CD4-positive, alpha-beta memory T cell (primary cell): ENCODE data around the gene SOHLH1. TPM values are rescaled to one million over a fixed set of nuclear protein-coding genes. Genes with fewer than 3 reads are reported as not detected.

Source experiments
- CTCF ChIA-PET: fragments of 350-600 bp; sonication (Branson Sonifier 250); formaldehyde crosslinking; loops from one replicate; lab custom pipeline; 2021; ENCODE audit warnings: inconsistent platforms; ENCODE audit not compliant: partially characterized antibody; lab: Charles Lee
- POLR2A ChIA-PET: fragments of 350-600 bp; sonication (Branson Sonifier 250); formaldehyde crosslinking; loops from one replicate; lab custom pipeline; 2021; ENCODE audit not compliant: partially characterized antibody; lab: Charles Lee
- DNase-seq, 5 donors: peaks; one replicate each; pipeline versions ENCODE4 v3.0.0 to v3.0.0-alpha.2; 2020 to 2022; ENCODE audit warnings: mixed read lengths in 1 of 5
- H3K27ac ChIP-seq: one replicate; pipeline ENCODE4 v1.7.0; 2013; ENCODE audit warnings: low read depth, low read length
- H3K27me3 ChIP-seq: 2 replicates; pipeline ENCODE4 v1.7.0; 2013; ENCODE audit warnings: mild to moderate bottlenecking, low read length, moderate library complexity; ENCODE audit not compliant: insufficient read depth
- H3K36me3 ChIP-seq: 2 replicates; pipeline ENCODE4 v1.7.0; 2013; ENCODE audit warnings: mild to moderate bottlenecking, low read length, moderate library complexity; ENCODE audit not compliant: insufficient read depth
- H3K4me1 ChIP-seq: 2 replicates; pipeline ENCODE4 v1.7.0; 2013; ENCODE audit warnings: mild to moderate bottlenecking, low read length, moderate library complexity; ENCODE audit not compliant: insufficient read depth
- H3K4me3 ChIP-seq, 2 donors: one replicate each; pipeline ENCODE4 v1.7.0; 2013; ENCODE audit warnings: low read length in 2 of 2, mild to moderate bottlenecking in 1 of 2
- H3K9me3 ChIP-seq, 2 donors: one replicate each; pipeline ENCODE4 v1.7.0; 2013; ENCODE audit warnings: low read length in 2 of 2, control low read depth in 1 of 2; ENCODE audit not compliant: control insufficient read depth in 1 of 2
- H3K27ac Mint-ChIP-seq, 7 donors: one replicate each; pipeline ENCODE4 v1.8.0; 2020 to 2021; ENCODE audit warnings: mixed read lengths in 7 of 7, mild to moderate bottlenecking in 6 of 7, inconsistent platforms in 3 of 7, moderate library complexity in 3 of 7
- H3K27me3 Mint-ChIP-seq, 2 donors: one replicate each; pipeline ENCODE4 v1.8.0; 2020 to 2021; ENCODE audit warnings: mixed read lengths in 2 of 2
- H3K36me3 Mint-ChIP-seq, 2 donors: one replicate each; pipeline ENCODE4 v1.8.0; 2020 to 2021; ENCODE audit warnings: mixed read lengths in 2 of 2, inconsistent platforms in 1 of 2, mild to moderate bottlenecking in 1 of 2
- H3K4me1 Mint-ChIP-seq, 4 donors: one replicate each; pipeline ENCODE4 v1.8.0; 2020 to 2021; ENCODE audit warnings: mixed read lengths in 4 of 4, mild to moderate bottlenecking in 1 of 4
- H3K4me3 Mint-ChIP-seq, 8 donors: one replicate each; pipeline ENCODE4 v1.8.0; 2020 to 2021; ENCODE audit warnings: mixed read lengths in 8 of 8, mild to moderate bottlenecking in 7 of 8, moderate library complexity in 6 of 8, inconsistent platforms in 3 of 8
- H3K9me3 Mint-ChIP-seq, 8 donors: one replicate each; pipeline ENCODE4 v1.8.0; 2020 to 2021; ENCODE audit warnings: mixed read lengths in 8 of 8, mild to moderate bottlenecking in 5 of 8, inconsistent platforms in 3 of 8, moderate library complexity in 1 of 8
- intact Hi-C: fragments of 100-400 bp; cut with micrococcal nuclease; formaldehyde crosslinking; loops from one replicate; pipeline ENCODE4 v1.15.1; 2023
- polyA plus RNA-seq, 2 donors: library from polyadenylated mRNA; unstranded; fragments of 300-500 nt; fragmentation: Illumina TruSeq; gene quantifications; one replicate each; pipeline ENCODE4 v1.2.3, GENCODE V29; 2021
- total RNA-seq, 2 experiments: library from RNA; stranded (reverse); gene quantifications; one replicate each; pipeline ENCODE4 v1.2.3, GENCODE V29; 2021

The SOHLH1 gene
- total and polyA plus RNA-seq, 4 experiments from 2014 or later = not detected

DNA sequence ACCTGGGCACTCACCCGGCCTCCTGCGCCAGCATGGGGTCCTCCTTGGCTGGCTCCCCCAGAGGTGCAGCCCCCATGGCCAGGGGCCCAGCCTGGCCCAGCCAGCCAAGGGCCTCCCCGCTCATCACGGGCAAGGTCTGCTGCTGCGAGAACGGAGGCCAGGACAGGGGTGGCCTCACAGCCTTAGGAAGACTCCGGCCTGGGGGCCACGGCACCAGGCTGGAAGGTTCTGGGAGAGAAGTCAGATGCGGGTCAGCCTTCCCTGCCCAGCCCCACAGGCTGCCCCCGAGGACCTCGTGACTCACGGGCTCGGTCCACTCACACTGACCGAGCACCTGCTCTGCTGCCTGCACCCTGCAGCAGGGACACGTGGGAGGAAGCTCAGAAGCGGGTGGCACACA, 4.2 kb downstream of the SOHLH1 start:
- H3K27me3 Mint-ChIP-seq = peaks cover 2 to 3% of the 10 kb centered on the region in 2 donors
- H3K27me3 ChIP-seq = no peaks in the 10 kb centered on the region
- no peaks in the 10 kb centered on the region for H3K36me3 Mint-ChIP-seq
- no peaks in the 10 kb centered on the region for H3K4me1 Mint-ChIP-seq
- H3K9me3 ChIP-seq = no peaks in the 10 kb centered on the region
- no peak overlapping the region for H3K27ac ChIP-seq
- H3K36me3 ChIP-seq = no peaks in the 10 kb centered on the region
- ChIA-PET POLR2A (no interaction called here), CTCF (no interaction called here)
- H3K9me3 Mint-ChIP-seq = peaks cover 0 to under 1% (median 0%) of the 10 kb centered on the region in 8 donors
- no peak overlapping the region for H3K4me3 ChIP-seq
- H3K4me1 ChIP-seq = no peaks in the 10 kb centered on the region
- DNase-seq = peak in 1 of 5 donors; percentile 12
- no peak overlapping the region for H3K4me3 Mint-ChIP-seq
- H3K27ac Mint-ChIP-seq = no peak overlapping the region
- intact Hi-C loops = no loop called here

DNA sequence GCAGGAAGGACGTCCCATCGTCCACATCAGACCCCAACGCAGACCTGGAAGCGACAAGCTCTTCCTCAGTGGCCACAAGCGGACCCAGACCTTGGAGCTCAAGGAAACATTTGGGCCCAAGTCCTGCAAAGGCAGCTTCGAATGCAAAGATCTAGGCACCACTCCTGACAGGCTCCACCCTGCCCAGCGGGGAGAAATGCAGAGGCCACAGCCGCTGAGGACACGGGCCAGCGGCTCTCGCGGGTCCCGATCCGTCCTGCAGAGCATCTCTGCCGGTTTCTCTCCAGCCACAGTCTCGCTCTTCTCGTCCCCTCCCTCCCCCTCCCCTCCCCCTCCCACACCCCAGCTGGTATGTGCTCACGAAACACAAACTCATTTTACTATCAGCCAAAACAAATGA, 4.9 kb downstream of the SOHLH1 start:
- ChIA-PET POLR2A (no interaction called here), CTCF (interaction anchor here (1.0 kb wide), 1 partner anchor 11 kb away, joined by 3 read pairs; no protein-coding TSS in a partner anchor)
- H3K27ac Mint-ChIP-seq = no peak overlapping the region
- intact Hi-C loops = no loop called here
- peaks cover 0 to 1% (median 0%) of the 10 kb centered on the region in 8 donors for H3K9me3 Mint-ChIP-seq
- no peaks in the 10 kb centered on the region for H3K9me3 ChIP-seq
- no peaks in the 10 kb centered on the region for H3K4me1 ChIP-seq
- H3K4me3 Mint-ChIP-seq = no peak overlapping the region
- H3K36me3 Mint-ChIP-seq = no peaks in the 10 kb centered on the region
- H3K4me3 ChIP-seq = no peak overlapping the region
- peak in 1 of 5 donors; percentile 1 for DNase-seq
- H3K27me3 ChIP-seq = no peaks in the 10 kb centered on the region
- peaks cover 2 to 3% of the 10 kb centered on the region in 2 donors for H3K27me3 Mint-ChIP-seq
- no peaks in the 10 kb centered on the region for H3K4me1 Mint-ChIP-seq
- no peak overlapping the region for H3K27ac ChIP-seq
- H3K36me3 ChIP-seq = no peaks in the 10 kb centered on the region

DNA sequence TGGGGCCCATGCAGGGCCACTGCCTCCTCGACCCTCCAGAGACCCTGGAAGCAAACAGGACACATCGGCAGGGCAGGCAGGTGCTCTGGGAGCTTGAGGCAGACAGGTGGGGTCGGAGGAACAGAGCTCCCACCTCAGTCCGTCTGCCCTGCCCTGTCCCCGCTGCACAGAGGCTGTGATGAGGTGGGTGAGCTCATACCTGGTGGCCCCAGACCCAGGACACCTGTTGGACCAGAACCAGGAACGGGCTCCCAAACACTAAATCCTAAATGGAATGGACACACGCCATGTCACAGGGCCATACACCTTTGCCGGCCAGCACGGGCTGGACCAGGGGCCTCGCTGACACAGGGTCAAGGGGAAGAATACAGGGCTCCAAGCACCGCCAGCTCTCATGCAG, 5.5 kb downstream of the SOHLH1 start:
- Mint-ChIP-seq H3K4me1 (no peaks in the 10 kb centered on the region), H3K4me3 (no peak overlapping the region), H3K27ac (no peak overlapping the region), H3K36me3 (no peaks in the 10 kb centered on the region), H3K9me3 (peaks cover 0 to 1% (median 0%) of the 10 kb centered on the region in 8 donors), H3K27me3 (peaks cover 2 to 3% of the 10 kb centered on the region in 2 donors)
- ChIA-PET CTCF (interaction anchor here (1.0 kb wide), 1 partner anchor 11 kb away, joined by 3 read pairs; no protein-coding TSS in a partner anchor), POLR2A (no interaction called here)
- no peak overlapping the region for H3K4me3 ChIP-seq
- H3K9me3 ChIP-seq = no peaks in the 10 kb centered on the region
- H3K4me1 ChIP-seq = no peaks in the 10 kb centered on the region
- H3K27ac ChIP-seq = no peak overlapping the region
- H3K36me3 ChIP-seq = no peaks in the 10 kb centered on the region
- intact Hi-C loops = no loop called here
- no peak for DNase-seq
- H3K27me3 ChIP-seq = no peaks in the 10 kb centered on the region

- Mint-ChIP-seq H3K36me3 (no peaks in the 10 kb centered on the region), H3K4me1 (no peaks in the 10 kb centered on the region), H3K9me3 (peaks cover 0 to 1% (median 0%) of the 10 kb centered on the region in 8 donors), H3K27me3 (peaks cover 2 to 3% of the 10 kb centered on the region in 2 donors), H3K4me3 (no peak overlapping the region), H3K27ac (no peak overlapping the region)
- ChIA-PET POLR2A (no interaction called here), CTCF (no interaction called here)
- intact Hi-C loops = no loop called here
- H3K27ac ChIP-seq = no peak overlapping the region
- H3K9me3 ChIP-seq = no peaks in the 10 kb centered on the region
- DNase-seq = no peak
- no peaks in the 10 kb centered on the region for H3K4me1 ChIP-seq
- H3K36me3 ChIP-seq = no peaks in the 10 kb centered on the region
- H3K27me3 ChIP-seq = no peaks in the 10 kb centered on the region
- no peak overlapping the region for H3K4me3 ChIP-seq
Observed at GRCh38 chr9:135693265-135693664, 6.0 kb downstream of the SOHLH1 start.

DNA sequence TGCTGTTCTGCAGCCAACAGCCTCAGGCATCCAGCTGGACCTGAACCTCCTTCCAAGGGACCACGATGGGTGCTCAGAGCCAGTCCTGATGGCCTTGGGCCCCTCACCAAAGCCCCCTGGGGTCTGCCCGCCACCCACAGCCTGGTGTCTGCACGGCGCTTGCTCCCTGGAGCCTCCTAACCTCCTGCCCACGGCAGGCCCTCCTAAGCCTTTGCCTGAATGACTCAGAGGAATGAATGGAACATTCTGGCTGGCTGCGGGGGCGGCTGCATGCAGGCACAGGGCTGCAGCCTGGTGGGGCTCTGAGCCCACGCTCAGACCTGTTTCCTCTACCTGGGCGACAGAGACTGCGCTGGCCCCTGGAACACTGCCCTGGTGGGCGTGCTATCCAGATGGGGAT, 6.9 kb downstream of the SOHLH1 start:
- Mint-ChIP-seq H3K36me3 (no peaks in the 10 kb centered on the region), H3K27me3 (peaks cover 2 to 3% of the 10 kb centered on the region in 2 donors), H3K4me1 (no peaks in the 10 kb centered on the region), H3K4me3 (no peak overlapping the region), H3K27ac (no peak overlapping the region), H3K9me3 (peaks cover 0 to 1% (median 0%) of the 10 kb centered on the region in 8 donors)
- Histone ChIP-seq H3K4me1 (no peaks in the 10 kb centered on the region), H3K27me3 (no peaks in the 10 kb centered on the region), H3K4me3 (no peak overlapping the region), H3K9me3 (no peaks in the 10 kb centered on the region), H3K27ac (no peak overlapping the region), H3K36me3 (no peaks in the 10 kb centered on the region)
- peak in 1 of 5 donors; percentile 13 for DNase-seq
- intact Hi-C loops = no loop called here
- ChIA-PET CTCF (no interaction called here), POLR2A (no interaction called here)

- Mint-ChIP-seq H3K4me3 (peak overlapping the region in 1 of 8 donors; percentile 12), H3K4me1 (no peaks in the 10 kb centered on the region), H3K36me3 (no peaks in the 10 kb centered on the region), H3K27me3 (peaks cover 4 to 7% of the 10 kb centered on the region in 2 donors), H3K27ac (no peak overlapping the region), H3K9me3 (peaks cover 0 to 1% (median 0%) of the 10 kb centered on the region in 8 donors)
- ChIA-PET POLR2A (no interaction called here), CTCF (no interaction called here)
- no peaks in the 10 kb centered on the region for H3K9me3 ChIP-seq
- intact Hi-C loops = no loop called here
- H3K4me1 ChIP-seq = no peaks in the 10 kb centered on the region
- H3K27me3 ChIP-seq = no peaks in the 10 kb centered on the region
- no peak for DNase-seq
- no peak overlapping the region for H3K4me3 ChIP-seq
- no peak overlapping the region for H3K27ac ChIP-seq
- H3K36me3 ChIP-seq = no peaks in the 10 kb centered on the region
Observed at GRCh38 chr9:135690836-135691570, 8.3 kb downstream of the SOHLH1 start.

GRCh38 chr9:135689011-135689410, 10.3 kb downstream of the SOHLH1 start:
- Histone ChIP-seq H3K4me1 (no peaks in the 10 kb centered on the region), H3K9me3 (no peaks in the 10 kb centered on the region), H3K27ac (no peak overlapping the region), H3K27me3 (no peaks in the 10 kb centered on the region), H3K36me3 (no peaks in the 10 kb centered on the region), H3K4me3 (no peak overlapping the region)
- Mint-ChIP-seq H3K27ac (no peak overlapping the region), H3K27me3 (peaks cover 4 to 6% of the 10 kb centered on the region in 2 donors), H3K4me3 (no peak overlapping the region), H3K4me1 (no peaks in the 10 kb centered on the region), H3K36me3 (no peaks in the 10 kb centered on the region), H3K9me3 (peaks cover 0 to 1% (median 0%) of the 10 kb centered on the region in 8 donors)
- CTCF ChIA-PET = no interaction called here
- POLR2A ChIA-PET = no interaction called here
- intact Hi-C loops = no loop called here
- peak in 1 of 5 donors; percentile 1 for DNase-seq
